ENCODE data around the gene SLC2A5. TPM values are rescaled to one million over a fixed set of nuclear protein-coding genes. Genes with fewer than 3 reads are reported as not detected.

The SLC2A5 gene
- total and polyA plus RNA-seq, 8 donors, result 0.19 to 6.4 (median 2.7) TPM; not detected in 3

GRCh38 chr1:9051379-9051778 lies 18.1 kb downstream of the SLC2A5 start:
- no peak overlapping the region for H3K27ac ChIP-seq
- 32 to 56% (median 43%) methylated on average over 1 of the region's 1 CpG for WGBS, 5 donors
- H3K4me3 ChIP-seq, result no peak overlapping the region
- no peak for DNase-seq
- H3K27me3 ChIP-seq, result no peaks in the 10 kb centered on the region
- TF ChIP-seq CTCF (IDR thresholded peaks at IDR 0.05), result no peak
- no peak for TF ChIP-seq EP300 (IDR thresholded peaks at IDR 0.05)
- TF ChIP-seq POLR2A (IDR thresholded peaks at IDR 0.05), result no peak
- no peak for TF ChIP-seq POLR2AphosphoS5 (IDR thresholded peaks at IDR 0.05)
- no peaks in the 10 kb centered on the region for H3K4me1 ChIP-seq
- peaks cover 0 to 4% (median 0%) of the 10 kb centered on the region in 4 donors for H3K36me3 ChIP-seq
- no peaks in the 10 kb centered on the region for H3K9me3 ChIP-seq
- intact Hi-C loops (cut with DNase I; ENCODE audit: low total_unique reads), result no loop called here

GRCh38 chr1:9050803-9051202 lies 18.6 kb downstream of the SLC2A5 start:
- intact Hi-C loops (cut with DNase I; ENCODE audit: low total_unique reads), result no loop called here
- 52 to 58% (median 57%) methylated on average over 3 of the region's 3 CpGs for WGBS, 5 donors
- H3K36me3 ChIP-seq, result peaks cover 0 to 3% (median 0%) of the 10 kb centered on the region in 4 donors

GRCh38 chr1:9048551-9048950 lies 20.9 kb downstream of the SLC2A5 start:
- WGBS, 5 donors, result 78 to 82% (median 80%) methylated on average over 7 of the region's 7 CpGs
- H3K4me3 ChIP-seq, result no peak overlapping the region
- no peak for DNase-seq
- no peaks in the 10 kb centered on the region for H3K9me3 ChIP-seq
- no peaks in the 10 kb centered on the region for H3K4me1 ChIP-seq
- H3K27ac ChIP-seq, result no peak overlapping the region
- no peaks in the 10 kb centered on the region for H3K27me3 ChIP-seq
- TF ChIP-seq CTCF (IDR thresholded peaks at IDR 0.05) (no peak), POLR2AphosphoS5 (IDR thresholded peaks at IDR 0.05) (no peak), EP300 (IDR thresholded peaks at IDR 0.05) (no peak), POLR2A (IDR thresholded peaks at IDR 0.05) (no peak)
- intact Hi-C loops (cut with DNase I; ENCODE audit: low total_unique reads), result no loop called here
- H3K36me3 ChIP-seq, result no peaks in the 10 kb centered on the region

More at GRCh38 chr1:9050803-9051202, 18.6 kb downstream of the SLC2A5 start:
- DNase-seq, result no peak
- no peaks in the 10 kb centered on the region for H3K4me1 ChIP-seq
- no peaks in the 10 kb centered on the region for H3K27me3 ChIP-seq
- no peaks in the 10 kb centered on the region for H3K9me3 ChIP-seq
- TF ChIP-seq POLR2AphosphoS5 (IDR thresholded peaks at IDR 0.05) (no peak), EP300 (IDR thresholded peaks at IDR 0.05) (no peak), CTCF (IDR thresholded peaks at IDR 0.05) (no peak)
- no peak overlapping the region for H3K4me3 ChIP-seq
- no peak overlapping the region for H3K27ac ChIP-seq

GRCh38 chr1:9047019-9047418 lies 22.4 kb downstream of the SLC2A5 start:
- WGBS, 5 donors, result 80 to 93% (median 88%) methylated on average over 2 of the region's 2 CpGs
- H3K4me3 ChIP-seq, result no peak overlapping the region
- H3K27ac ChIP-seq, result no peak overlapping the region
- H3K4me1 ChIP-seq, result no peaks in the 10 kb centered on the region
- intact Hi-C loops (cut with DNase I; ENCODE audit: low total_unique reads), result no loop called here
- DNase-seq, result no peak
- no peaks in the 10 kb centered on the region for H3K36me3 ChIP-seq
- no peaks in the 10 kb centered on the region for H3K27me3 ChIP-seq
- H3K9me3 ChIP-seq, result no peaks in the 10 kb centered on the region
- no peak for TF ChIP-seq CTCF (IDR thresholded peaks at IDR 0.05)
- TF ChIP-seq POLR2A (IDR thresholded peaks at IDR 0.05), result no peak
- no peak for TF ChIP-seq POLR2AphosphoS5 (IDR thresholded peaks at IDR 0.05)
- no peak for TF ChIP-seq EP300 (IDR thresholded peaks at IDR 0.05)
